ENCODE results near the gene NDUFS6. TPM values are rescaled to one million over a fixed set of nuclear protein-coding genes. Genes with fewer than 3 reads are reported as not detected.

Gene NDUFS6
- total RNA-seq, 1 experiment from 2014 or later, result 159 TPM

GRCh38 chr5:1782385-1783215, 18.6 kb upstream of the NDUFS6 start:
- DNase-seq (ENCODE audit: low read depth), result no peak

- peak; percentile 82 for DNase-seq (ENCODE audit: low read depth)
Observed at GRCh38 chr5:1783216-1783554, 18.0 kb upstream of the NDUFS6 start.

- no peak for DNase-seq (ENCODE audit: low read depth)
Observed at GRCh38 chr5:1784197-1785050, 16.8 kb upstream of the NDUFS6 start.

- no peak for DNase-seq (ENCODE audit: low read depth)
Observed at GRCh38 chr5:1785062-1785461, 16.1 kb upstream of the NDUFS6 start.

GRCh38 chr5:1785984-1786383, 15.2 kb upstream of the NDUFS6 start:
- DNase-seq (ENCODE audit: low read depth), result no peak

GRCh38 chr5:1786621-1787471, 14.4 kb upstream of the NDUFS6 start:
- no peak for DNase-seq (ENCODE audit: low read depth)

- DNase-seq (ENCODE audit: low read depth), result no peak
Observed at GRCh38 chr5:1787472-1788047, 13.6 kb upstream of the NDUFS6 start.

- DNase-seq (ENCODE audit: low read depth), result no peak
Observed at GRCh38 chr5:1788200-1788599, 13.0 kb upstream of the NDUFS6 start.

- no peak for DNase-seq (ENCODE audit: low read depth)
Observed at GRCh38 chr5:1788828-1789227, 12.4 kb upstream of the NDUFS6 start.

GRCh38 chr5:1789438-1789833, 11.8 kb upstream of the NDUFS6 start:
- DNase-seq (ENCODE audit: low read depth), result peak; percentile 71

GRCh38 chr5:1789834-1790471, 11.3 kb upstream of the NDUFS6 start:
- DNase-seq (ENCODE audit: low read depth), result peak; percentile 67

GRCh38 chr5:1791176-1791575, 10.0 kb upstream of the NDUFS6 start:
- DNase-seq (ENCODE audit: low read depth), result no peak

GRCh38 chr5:1792842-1793266, 8.4 kb upstream of the NDUFS6 start:
- peak; percentile 96 for DNase-seq (ENCODE audit: low read depth)

GRCh38 chr5:1793301-1793740, 7.9 kb upstream of the NDUFS6 start:
- DNase-seq (ENCODE audit: low read depth), result peak; percentile 48

- DNase-seq (ENCODE audit: low read depth), result peak; percentile 97
Observed at GRCh38 chr5:1793966-1794900, 7.0 kb upstream of the NDUFS6 start.

GRCh38 chr5:1794901-1795290, 6.3 kb upstream of the NDUFS6 start:
- DNase-seq (ENCODE audit: low read depth), result no peak

GRCh38 chr5:1795506-1795905, 5.7 kb upstream of the NDUFS6 start:
- DNase-seq (ENCODE audit: low read depth), result no peak

GRCh38 chr5:1795931-1796330, 5.3 kb upstream of the NDUFS6 start:
- no peak for DNase-seq (ENCODE audit: low read depth)

GRCh38 chr5:1796371-1797102, 4.7 kb upstream of the NDUFS6 start:
- DNase-seq (ENCODE audit: low read depth), result no peak

Data from M059J (cell line).